Dedifferentiated amniotic fluid mesenchymal stem cell (primary cell): ENCODE results near the gene THBS4.

Experiments used
- DNase-seq: peaks from one replicate; pipeline ENCODE4 v3.0.0-alpha.2; 2016; ENCODE audit errors: extremely low spot score

THBS4 gene

DNA sequence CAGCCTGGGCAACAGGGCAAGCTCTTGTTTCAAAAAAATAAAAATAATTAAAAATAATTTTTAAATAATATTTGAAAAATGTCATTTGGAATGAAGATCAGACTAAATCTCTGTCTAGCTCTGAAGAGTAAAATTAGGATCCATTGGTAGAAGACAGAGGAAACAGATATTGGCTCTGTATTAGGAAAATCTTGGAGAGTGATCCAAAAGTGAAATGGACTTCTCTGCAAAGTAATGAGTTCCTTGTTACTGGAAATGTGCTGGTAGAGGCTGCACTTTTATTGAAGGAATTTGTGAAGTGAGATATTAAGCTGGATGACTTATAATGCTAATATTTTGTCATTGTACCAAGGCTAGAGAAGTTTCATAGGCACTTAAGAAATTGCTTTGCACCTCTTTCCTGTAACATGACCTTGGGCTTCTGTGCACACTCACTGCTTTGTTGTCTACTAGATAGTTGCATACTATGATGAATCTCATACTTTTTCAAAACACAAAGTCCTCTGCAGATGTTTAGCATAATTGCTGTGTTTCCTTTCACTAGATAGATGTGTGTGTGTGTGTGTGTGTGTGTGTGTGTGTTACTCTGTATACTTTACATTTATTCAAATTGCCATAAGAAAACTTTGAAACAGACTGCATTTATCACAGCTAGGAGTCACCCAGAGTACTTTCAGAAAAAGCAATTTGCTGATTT, 13.1 kb downstream of the THBS4 start:
- no peak for DNase-seq

DNA sequence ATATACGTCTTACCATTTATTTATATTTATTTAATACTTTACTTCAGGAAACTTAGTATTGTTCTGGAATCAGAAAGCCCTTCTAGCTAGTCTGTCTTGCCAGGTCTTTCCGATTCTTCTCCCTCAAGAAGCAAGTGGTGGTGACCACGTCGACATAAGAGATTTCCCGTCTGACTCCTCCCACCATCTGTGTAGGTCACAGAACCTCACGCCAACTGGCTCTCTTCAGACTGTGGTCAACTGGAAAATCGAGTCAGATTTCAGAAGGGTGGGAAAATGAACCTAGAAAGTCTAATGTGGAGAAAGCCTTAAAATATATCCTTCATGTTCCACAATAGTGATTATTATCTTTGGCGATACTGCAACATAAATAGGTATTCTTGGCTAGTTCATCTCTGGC, 17.3 kb downstream of the THBS4 start:
- no peak for DNase-seq

DNA sequence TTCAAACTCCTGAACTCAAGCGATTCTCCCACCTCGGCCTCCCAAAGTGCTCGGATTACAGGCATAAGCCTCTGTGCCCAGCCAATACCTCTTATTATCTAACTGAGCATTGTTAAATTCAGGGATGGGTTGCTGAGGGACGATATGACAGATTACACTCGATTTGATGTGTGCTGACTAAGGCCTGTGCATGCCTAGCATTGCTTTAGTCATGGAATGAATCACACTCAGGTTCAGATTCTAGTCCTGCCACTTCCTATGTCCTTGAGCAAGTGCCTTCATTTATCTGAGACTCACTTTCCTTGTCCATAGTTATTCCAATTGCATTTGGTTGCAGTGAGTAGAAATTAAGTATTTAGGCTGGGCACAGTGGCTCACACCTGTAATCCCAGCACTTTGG, 19.5 kb downstream of the THBS4 start:
- no peak for DNase-seq

- DNase-seq = no peak
Measured at GRCh38 chr5:80055491-80056170, 20.5 kb downstream of the THBS4 start.

- DNase-seq = no peak
Measured at GRCh38 chr5:80057099-80057498, 22.0 kb downstream of the THBS4 start.

DNA sequence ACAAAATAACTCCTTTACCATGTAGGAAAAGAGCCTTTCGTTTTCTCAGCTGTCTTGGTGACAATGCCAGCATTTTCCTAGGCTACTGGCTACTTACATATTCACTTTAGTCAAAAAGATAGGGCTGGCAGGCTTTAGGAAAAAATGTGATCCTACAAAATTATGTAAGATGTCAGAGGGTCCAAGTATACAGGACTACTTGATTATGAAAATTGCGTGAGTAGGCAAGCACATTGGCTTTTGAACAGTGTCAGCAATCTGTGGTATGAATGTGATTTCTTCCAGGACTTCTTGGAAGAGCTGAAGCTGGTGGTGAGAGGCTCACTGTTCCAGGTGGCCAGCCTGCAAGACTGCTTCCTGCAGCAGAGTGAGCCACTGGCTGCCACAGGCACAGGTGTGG, 22.8 kb downstream of the THBS4 start:
- DNase-seq = no peak

DNA sequence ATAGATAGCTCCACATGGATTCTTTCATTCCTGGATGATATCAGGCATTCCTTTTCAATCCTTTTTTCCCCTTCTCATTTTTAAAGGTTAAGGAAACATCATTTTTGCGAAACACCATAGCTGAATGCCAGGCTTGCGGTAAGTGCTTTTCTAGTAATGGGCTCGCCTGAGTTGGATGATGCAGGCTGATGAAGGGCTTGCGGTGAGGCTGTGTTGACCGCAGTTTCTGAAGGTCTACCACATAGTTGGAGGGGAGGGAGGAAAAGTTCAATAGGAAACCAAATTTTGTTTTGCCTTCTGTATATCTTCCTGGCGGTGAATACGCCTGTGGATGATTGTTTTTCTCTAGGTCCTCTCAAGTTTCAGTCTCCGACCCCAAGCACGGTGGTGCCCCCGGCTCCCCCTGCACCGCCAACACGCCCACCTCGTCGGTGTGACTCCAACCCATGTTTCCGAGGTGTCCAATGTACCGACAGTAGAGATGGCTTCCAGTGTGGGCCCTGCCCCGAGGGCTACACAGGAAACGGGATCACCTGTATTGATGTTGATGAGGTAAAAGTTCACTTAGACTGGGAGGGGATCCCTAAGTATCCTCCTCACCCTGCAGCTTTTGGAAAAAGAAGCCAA, 24.3 kb downstream of the THBS4 start:
- no peak for DNase-seq

DNA sequence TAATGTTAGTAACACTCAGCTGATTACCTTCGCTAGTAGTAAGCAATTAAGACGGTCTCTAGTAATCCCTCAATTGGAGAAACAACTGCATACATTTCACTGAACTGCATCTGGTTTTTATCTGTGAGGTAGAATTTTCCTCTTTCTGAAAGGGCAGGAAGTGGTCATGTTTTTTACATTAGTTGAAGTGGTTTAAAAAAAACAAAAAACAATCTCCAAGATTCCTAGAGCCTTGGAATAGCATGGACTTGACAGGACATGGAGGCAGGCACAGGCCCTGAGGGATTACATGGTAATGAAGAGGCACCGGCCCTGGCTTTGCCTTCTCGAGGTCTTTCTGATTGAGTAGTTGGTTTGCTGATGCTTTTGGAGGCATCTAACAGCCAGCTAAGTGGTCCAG, 25.8 kb downstream of the THBS4 start:
- DNase-seq = peak; percentile 54

- no peak for DNase-seq
Measured at GRCh38 chr5:80061547-80061946, 26.4 kb downstream of the THBS4 start.

- peak; percentile 83 for DNase-seq
Measured at GRCh38 chr5:80064124-80064523, 29.0 kb downstream of the THBS4 start.

GRCh38 chr5:80067016-80067415, 31.9 kb downstream of the THBS4 start:
- DNase-seq = no peak

DNA sequence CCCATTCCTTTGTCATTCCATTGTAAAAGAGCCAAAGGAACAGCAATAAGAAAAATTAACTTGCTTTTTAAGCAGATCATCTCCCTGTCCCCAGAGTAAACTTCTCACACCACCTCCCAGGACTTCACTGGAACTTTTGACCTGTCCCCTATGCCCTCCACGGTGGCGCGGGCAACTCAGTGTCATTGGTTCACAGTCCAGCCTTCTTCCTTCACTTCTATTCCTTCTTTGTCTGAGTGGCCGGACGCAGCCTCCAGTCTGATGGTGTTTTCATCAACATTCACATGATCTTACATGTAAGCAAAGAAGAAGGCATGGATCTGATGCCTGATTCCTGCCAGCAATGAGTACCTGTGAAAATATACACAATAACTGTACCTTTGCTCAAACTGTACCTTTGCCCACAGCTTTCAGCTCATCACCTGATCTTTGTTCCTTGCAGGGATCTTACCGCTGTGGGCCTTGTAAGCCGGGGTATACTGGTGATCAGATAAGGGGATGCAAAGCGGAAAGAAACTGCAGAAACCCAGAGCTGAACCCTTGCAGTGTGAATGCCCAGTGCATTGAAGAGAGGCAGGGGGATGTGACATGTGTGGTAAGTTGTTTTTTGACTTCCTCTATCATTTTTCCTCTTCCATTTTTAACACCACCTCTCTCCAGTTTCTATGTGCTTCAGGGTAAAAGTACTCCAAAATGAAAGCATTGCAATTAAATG, 32.5 kb downstream of the THBS4 start:
- DNase-seq = no peak

DNA sequence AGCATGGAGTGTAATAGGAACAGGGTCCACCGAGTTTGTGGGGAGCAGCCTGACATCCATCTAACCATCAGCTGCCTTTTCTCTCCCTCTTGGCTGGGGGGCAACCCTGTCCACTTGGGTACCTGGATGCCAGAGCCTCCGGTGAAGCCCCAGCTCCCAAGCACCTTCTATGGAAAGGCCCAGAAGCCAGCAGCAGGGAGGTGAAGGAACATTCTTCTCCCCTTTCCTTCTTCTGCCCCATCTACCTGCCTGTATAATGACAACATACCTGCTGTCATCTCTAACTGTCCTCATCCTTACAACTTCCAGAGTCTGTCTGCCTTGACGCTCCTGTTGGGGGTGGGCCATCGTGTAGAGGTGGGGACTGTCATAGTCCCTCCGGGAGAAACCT, 33.1 kb downstream of the THBS4 start:
- no peak for DNase-seq

DNA sequence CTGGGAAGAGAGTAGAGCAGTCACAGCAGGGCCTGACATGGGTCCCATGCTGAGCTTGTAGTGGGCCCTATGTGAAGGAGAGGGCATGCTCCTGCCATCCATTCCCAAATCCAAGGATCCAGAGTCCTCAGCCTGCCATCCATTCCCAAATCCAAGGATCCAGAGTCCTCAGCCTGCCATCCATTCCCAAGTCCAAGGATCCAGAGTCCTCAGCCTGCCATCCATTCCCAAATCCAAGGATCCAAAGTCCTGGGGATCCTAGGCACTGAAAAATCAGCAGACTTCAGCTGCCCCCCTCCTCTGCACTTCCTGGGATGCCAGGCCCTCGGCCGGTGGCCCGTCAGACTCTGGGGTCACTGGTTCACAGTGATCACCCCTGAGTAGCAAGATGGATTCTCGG, 33.6 kb downstream of the THBS4 start:
- DNase-seq = no peak

GRCh38 chr5:80069251-80069800, 34.2 kb downstream of the THBS4 start:
- no peak for DNase-seq

DNA sequence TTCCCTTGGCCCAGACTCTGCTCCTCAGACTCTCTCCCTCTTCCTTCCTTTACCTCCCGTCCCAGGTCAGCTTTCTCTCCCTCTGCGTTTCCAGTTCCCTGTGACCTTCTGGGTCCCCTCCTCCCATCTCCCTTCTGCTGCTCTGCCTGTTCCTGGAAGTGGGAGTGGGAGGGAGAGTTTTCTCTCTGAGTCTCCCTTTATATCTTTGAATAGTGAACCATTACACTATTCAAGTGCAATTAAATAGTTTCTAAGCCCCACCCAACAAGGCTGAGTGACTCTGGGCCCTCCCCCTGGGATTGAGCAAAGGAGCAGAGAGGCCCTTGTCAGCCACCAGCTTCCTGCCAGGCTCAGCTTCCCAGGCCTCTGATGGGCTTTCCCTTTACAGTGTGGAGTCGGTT, 34.8 kb downstream of the THBS4 start:
- DNase-seq = no peak

- DNase-seq = peak; percentile 26
Measured at GRCh38 chr5:80070338-80071056, 35.3 kb downstream of the THBS4 start.

GRCh38 chr5:80071510-80072021, 36.4 kb downstream of the THBS4 start:
- DNase-seq = no peak

DNA sequence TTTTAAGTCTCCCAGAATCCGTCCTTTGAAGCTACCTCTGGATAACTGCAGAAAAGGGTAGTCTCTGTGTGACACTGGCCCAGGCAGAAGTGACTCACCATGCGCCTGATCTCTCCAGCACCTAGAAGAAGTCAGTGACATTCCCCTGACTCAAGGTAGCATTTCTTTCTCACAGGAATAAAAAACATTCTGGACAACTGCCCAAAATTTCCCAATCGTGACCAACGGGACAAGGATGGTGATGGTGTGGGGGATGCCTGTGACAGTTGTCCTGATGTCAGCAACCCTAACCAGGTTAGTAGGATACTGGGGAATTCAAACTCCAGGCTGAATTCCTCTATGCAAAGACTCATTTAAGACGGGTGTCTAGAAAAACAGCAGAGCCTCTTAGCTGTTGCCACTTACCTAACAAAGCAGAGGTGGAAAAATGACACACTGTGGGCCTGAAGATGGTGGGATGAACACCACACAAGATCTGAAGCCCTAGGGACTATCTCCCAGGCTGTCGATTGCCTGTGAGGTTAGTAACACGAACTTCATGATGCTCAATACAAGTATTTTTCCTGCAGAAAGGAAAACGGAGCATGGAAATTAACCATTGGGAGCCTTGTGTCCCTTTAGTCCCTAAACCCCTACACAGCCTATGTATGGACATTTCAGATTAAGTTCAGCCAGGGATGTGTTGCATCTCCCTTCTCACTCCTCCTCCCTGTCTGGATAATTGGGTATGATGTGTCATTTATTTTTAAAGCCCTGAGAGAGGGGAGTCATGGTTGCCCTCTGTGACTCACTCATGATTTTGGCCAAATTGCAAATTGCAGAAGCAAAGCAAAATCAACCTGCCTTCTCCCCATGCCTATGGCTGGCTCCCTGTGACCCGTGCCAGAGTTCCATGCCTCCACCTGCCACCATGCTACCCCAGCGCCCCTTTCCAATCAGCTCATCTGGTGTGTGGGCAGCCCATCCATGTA, 37.2 kb downstream of the THBS4 start:
- DNase-seq = no peak
